ENCODE measurements around the gene ZNF440. TPM values are rescaled to one million over a fixed set of nuclear protein-coding genes. Genes with fewer than 3 reads are reported as not detected.
A peak's percentile ranks its signal among the peaks of the same experiment; 100 is the strongest.
"Not testable (repeated sequence)": the region's sequence is repeated elsewhere in the genome, so short reads cannot be mapped to it uniquely, and the experiment has no call there.

The ZNF440 gene
- total RNA-seq, result 1.1 TPM

GRCh38 chr19:11814029-11814699 is at the start of gene ZNF440:
TSS of gene ZNF440 (plus strand) at chr19:11814273. CDS start at chr19:11814448, 175 bp downstream.
- intact Hi-C loops (cut with DNase I), result loop anchor here (1.0 to 5.0 kb wide), 5 partner anchors 16 to 173 kb away; partner anchors contain the start of genes ZNF439 and ZNF491
- H3K4me1 ChIP-seq, result peaks cover 0 to 3% of the 10 kb centered on the region in 2 donors
- peaks cover under 1 to 2% of the 10 kb centered on the region in 2 donors for H3K36me3 ChIP-seq
- no peak for TF ChIP-seq CTCF (IDR thresholded peaks at IDR 0.05)
- DNase-seq (ENCODE audit: low spot score in 2 of 2), result peak; percentile 85 to 98
- H3K4me3 ChIP-seq, result peak within 1 kb of the TSS; percentile 84 to 90
- peak within 1 kb of the TSS; percentile 85 to 93 for H3K27ac ChIP-seq
- H3K27me3 ChIP-seq, result no peaks in the 10 kb centered on the region
- peaks cover 0 to 6% of the 10 kb centered on the region in 2 donors for H3K9me3 ChIP-seq

- TF ChIP-seq CTCF (IDR thresholded peaks at IDR 0.05), result no peak
- intact Hi-C loops (cut with DNase I), result loop anchor here (1.0 to 2.0 kb wide), 4 partner anchors 28 to 72 kb away; partner anchors contain the start of gene ZNF440
- no peaks in the 10 kb centered on the region for H3K27me3 ChIP-seq
- peaks cover 0 to 3% of the 10 kb centered on the region in 2 donors for H3K36me3 ChIP-seq
- H3K4me3 ChIP-seq, result peak within 1 kb of the TSS; percentile 93 to 94
- H3K4me1 ChIP-seq, result peaks cover 0 to 11% of the 10 kb centered on the region in 2 donors
- peak; percentile 89 to 98 for DNase-seq (ENCODE audit: low spot score in 2 of 2)
- peaks cover 0 to 21% of the 10 kb centered on the region in 2 donors for H3K9me3 ChIP-seq
- H3K27ac ChIP-seq, result peak within 1 kb of the TSS; percentile 91 to 95
These were observed 47.2 kb upstream of the ZNF440 start, which contains the start of gene ZNF441 for GRCh38 chr19:11766597-11767591. TSS of gene ZNF441 (plus strand) at chr19:11767000. CDS start at chr19:11767194, 194 bp downstream.

GRCh38 chr19:11767633-11768133 is 46.4 kb upstream of the ZNF440 start:
- peak; percentile 8 to 66 for DNase-seq (ENCODE audit: low spot score in 2 of 2)
- Histone ChIP-seq H3K27ac (peak overlapping the region; percentile 91 to 95), H3K36me3 (peaks cover 0 to 3% of the 10 kb centered on the region in 2 donors), H3K9me3 (peaks cover 6 to 29% of the 10 kb centered on the region in 2 donors), H3K4me3 (peak overlapping the region; percentile 93 to 94), H3K27me3 (no peaks in the 10 kb centered on the region), H3K4me1 (peaks cover 0 to 11% of the 10 kb centered on the region in 2 donors)
- intact Hi-C loops (cut with DNase I), result loop anchor here (1.0 to 2.0 kb wide), 4 partner anchors 28 to 73 kb away; partner anchors contain the start of gene ZNF440
- no peak for TF ChIP-seq CTCF (IDR thresholded peaks at IDR 0.05)

GRCh38 chr19:11769995-11770394 is 44.1 kb upstream of the ZNF440 start:
- H3K36me3 ChIP-seq, result peaks cover 0 to 3% of the 10 kb centered on the region in 2 donors
- no peak overlapping the region for H3K27ac ChIP-seq
- H3K27me3 ChIP-seq, result no peaks in the 10 kb centered on the region
- H3K4me1 ChIP-seq, result peaks cover 0 to 11% of the 10 kb centered on the region in 2 donors
- H3K9me3 ChIP-seq, result peaks cover 23 to 52% of the 10 kb centered on the region in 2 donors
- DNase-seq (ENCODE audit: low spot score in 2 of 2), result no peak
- no peak overlapping the region for H3K4me3 ChIP-seq
- intact Hi-C loops (cut with DNase I), result no loop called here
- no peak for TF ChIP-seq CTCF (IDR thresholded peaks at IDR 0.05)

GRCh38 chr19:11771520-11771919 is 42.6 kb upstream of the ZNF440 start:
- intact Hi-C loops (cut with DNase I); H3K4me1 ChIP-seq; H3K27ac ChIP-seq; H3K36me3 ChIP-seq; H3K4me3 ChIP-seq; H3K27me3 ChIP-seq; DNase-seq (ENCODE audit: low spot score in 2 of 2): not testable (repeated sequence)
- H3K9me3 ChIP-seq, result peaks cover 37 to 67% of the 10 kb centered on the region in 2 donors

- DNase-seq (ENCODE audit: low spot score in 2 of 2); intact Hi-C loops (cut with DNase I); H3K4me3 ChIP-seq; H3K27me3 ChIP-seq; H3K27ac ChIP-seq; H3K4me1 ChIP-seq: not testable (repeated sequence)
- peaks cover 88 to 98% of the 10 kb centered on the region in 2 donors for H3K9me3 ChIP-seq
- H3K36me3 ChIP-seq, result peaks cover 49 to 58% of the 10 kb centered on the region in 2 donors
These were observed 37.4 kb upstream of the ZNF440 start for GRCh38 chr19:11776669-11777068.

All from ascending aorta (tissue), 2 donors.